Ovary (tissue), 9 donors: Measurements from ENCODE around the gene BRI3. TPM values are rescaled to one million over a fixed set of nuclear protein-coding genes. Genes with fewer than 3 reads are reported as not detected.

Experiments used
- DNase-seq, 5 donors: peaks; one replicate each; pipeline ENCODE4 v3.0.0-alpha.2; 2019 to 2020
- H3K27ac ChIP-seq, 2 donors: fragments of 200-600 bp; one replicate each; pipeline versions ENCODE4 v1.5.1 to v1.8.0; 2019 to 2022
- H3K27me3 ChIP-seq: fragments of 200-600 bp; one replicate; pipeline ENCODE4 v1.8.0; 2022
- H3K36me3 ChIP-seq: fragments of 200-600 bp; sonication (generic); one replicate; pipeline ENCODE4 v1.5.1; 2019
- H3K4me1 ChIP-seq: one replicate; pipeline ENCODE4 v1.8.1; 2013; ENCODE audit warnings: mild to moderate bottlenecking, moderate library complexity; ENCODE audit not compliant: insufficient read depth
- H3K4me3 ChIP-seq: fragments of 200-600 bp; sonication (generic); one replicate; pipeline ENCODE4 v1.5.1; 2017
- H3K9me3 ChIP-seq, 2 donors: fragments of 200-600 bp in 1 of 2; sonication (generic) in 1 of 2; one replicate each; pipeline versions ENCODE4 v1.5.1 to v1.8.1; 2013 to 2019; ENCODE audit warnings: mild to moderate bottlenecking in 1 of 2, moderate library complexity in 1 of 2
- CTCF ChIP-seq, 3 donors: fragments of 450-650 bp in 2 of 3; fragments of 200-600 bp in 1 of 3; IDR thresholded peaks; one replicate each; pipeline versions ENCODE4 v1.5.1 to v1.8.0; 2016 to 2022; ENCODE audit warnings: antibody characterized with exemption in 3 of 3, mild to moderate bottlenecking in 1 of 3
- EP300 ChIP-seq: sonication (generic); formaldehyde crosslinking; IDR thresholded peaks from one replicate; pipeline ENCODE4 v1.6.1; 2017; ENCODE audit warnings: antibody characterized with exemption
- POLR2A ChIP-seq: fragments of 450-650 bp; IDR thresholded peaks from one replicate; pipeline ENCODE4 v1.6.1; 2017; ENCODE audit warnings: antibody characterized with exemption, mild to moderate bottlenecking, moderate library complexity
- WGBS, 3 donors: extraction: QIAGEN DNeasy Blood & Tissue Kit in 1 of 3; methylation state at CpG; one replicate each; pipeline versions ENCODE4 v1.1.5 to v1.1.7; 2013 to 2017; 5-methylcytosine and 5-hydroxymethylcytosine counted together
- intact Hi-C, 4 donors: fragments of 100-400 bp; cut with DNase I; formaldehyde crosslinking; loops; one replicate each; pipeline versions ENCODE4 v1.11.0 to v1.15.1; 2022 to 2023
- polyA plus RNA-seq, 2 donors: library from polyadenylated mRNA; stranded (reverse); fragments of 200-250 nt in 1 of 2; fragments of 350-450 nt in 1 of 2; fragmentation: Illumina TruSeq in 1 of 2; extraction: RNeasy Lipid Tissue Mini Kit (QIAGEN cat#74804) in 1 of 2; gene quantifications; one replicate each; pipeline ENCODE4 v1.2.3, GENCODE V29; 2013 to 2014
- total RNA-seq, 7 donors: library from RNA; depleted of rRNA in 2 of 7; stranded (reverse); fragments of >200 nt in 2 of 7; fragmentation: NEBNext Ultra II Directional in 3 of 7; extraction: Animal tissue kit (Norgen Biotek cat#: 25700) in 3 of 7; gene quantifications; one replicate each; pipeline versions ENCODE4 v1.1.0 to v1.2.4, GENCODE V29; 2016 to 2023
- donor health status: DM: no; HTN: no; CAD: no; lungs with moderate emphysema.
- donor health status: DM: no; HTN: no; CAD: no.
- donor health status: Bipolar disorder and iron deficiency.
- donor health status: DM: yes; HTN: yes; CAD: no.
- donor health status: DM: no; HTN: no; CAD: no.
- donor health status: DM: yes; HTN: yes; CAD: no.

Gene BRI3
- total and polyA plus RNA-seq, 9 donors, result 19.9 to 161 (median 133) TPM

GRCh38 chr7:98335411-98335977, 54.0 kb downstream of the BRI3 start:
- Histone ChIP-seq H3K36me3 (no peaks in the 10 kb centered on the region), H3K27me3 (no peaks in the 10 kb centered on the region), H3K4me3 (no peak overlapping the region), H3K9me3 (no peaks in the 10 kb centered on the region), H3K27ac (no peak overlapping the region), H3K4me1 (no peaks in the 10 kb centered on the region)
- TF ChIP-seq EP300 (no peak), POLR2A (no peak), CTCF (IDR thresholded peaks at IDR 0.05) (no peak)
- no peak for DNase-seq
- intact Hi-C loops, result no loop called here
- WGBS, 3 donors, result 84 to 93% (median 91%) methylated on average over 8 of the region's 8 CpGs

GRCh38 chr7:98338441-98338840, 57.0 kb downstream of the BRI3 start:
- H3K27me3 ChIP-seq, result no peaks in the 10 kb centered on the region
- H3K4me3 ChIP-seq, result no peak overlapping the region
- H3K36me3 ChIP-seq, result no peaks in the 10 kb centered on the region
- 93 to 95% (median 93%) methylated on average over 6 of the region's 6 CpGs for WGBS, 3 donors
- intact Hi-C loops, result no loop called here
- no peak for DNase-seq
- H3K9me3 ChIP-seq, result no peaks in the 10 kb centered on the region
- no peak overlapping the region for H3K27ac ChIP-seq
- TF ChIP-seq CTCF (IDR thresholded peaks at IDR 0.05), result no peak
- no peaks in the 10 kb centered on the region for H3K4me1 ChIP-seq

GRCh38 chr7:98339043-98339442, 57.6 kb downstream of the BRI3 start:
- H3K27me3 ChIP-seq, result no peaks in the 10 kb centered on the region
- DNase-seq, result no peak
- no peak overlapping the region for H3K27ac ChIP-seq
- no peak for TF ChIP-seq CTCF (IDR thresholded peaks at IDR 0.05)
- TF ChIP-seq POLR2A, result no peak
- no peak for TF ChIP-seq EP300
- H3K36me3 ChIP-seq, result no peaks in the 10 kb centered on the region
- intact Hi-C loops, result no loop called here
- no peaks in the 10 kb centered on the region for H3K9me3 ChIP-seq
- no peaks in the 10 kb centered on the region for H3K4me1 ChIP-seq
- no peak overlapping the region for H3K4me3 ChIP-seq
- 93 to 97% (median 95%) methylated on average over 3 of the region's 3 CpGs for WGBS, 3 donors

GRCh38 chr7:98341106-98341505, 59.6 kb downstream of the BRI3 start:
- TF ChIP-seq CTCF (IDR thresholded peaks at IDR 0.05) (no peak), EP300 (no peak), POLR2A (no peak)
- Histone ChIP-seq H3K36me3 (no peaks in the 10 kb centered on the region), H3K27ac (no peak overlapping the region), H3K27me3 (no peaks in the 10 kb centered on the region), H3K4me1 (no peaks in the 10 kb centered on the region), H3K4me3 (no peak overlapping the region), H3K9me3 (no peaks in the 10 kb centered on the region)
- 32 to 39% (median 34%) methylated on average over 3 of the region's 3 CpGs for WGBS, 3 donors
- intact Hi-C loops, result no loop called here
- no peak for DNase-seq

Other genes with a start within 250 kb of the BRI3 start
- gene LMTK2, start 174.8 kb upstream of the BRI3 start, total RNA-seq, result 10 to 100 TPM; 12.0 to 17.1 (median 13.6) TPM
- 1 to 10 TPM; 4.4 to 8.5 TPM for gene LMTK2, start 174.8 kb upstream of the BRI3 start, polyA plus RNA-seq
- gene BHLHA15, start 70.2 kb upstream of the BRI3 start, total RNA-seq, result under 1 TPM in 2 of 7 donors, not detected in 5; 0.34 to 0.54 TPM
- not detected for gene BHLHA15, start 70.2 kb upstream of the BRI3 start, polyA plus RNA-seq
- 10 to 100 TPM in 6 of 7 donors, 1 to 10 TPM in 1; 5.5 to 28.1 (median 21.5) TPM for gene TECPR1, start 29.5 kb upstream of the BRI3 start, total RNA-seq
- gene TECPR1, start 29.5 kb upstream of the BRI3 start, polyA plus RNA-seq, result 1 to 10 TPM; 4.2 to 8.6 TPM
- gene BAIAP2L1, start 119.4 kb downstream of the BRI3 start, total RNA-seq, result 1 to 10 TPM in 6 of 7 donors, under 1 TPM in 1; 0.73 to 7.9 (median 1.9) TPM
- 1 to 10 TPM; 1.3 to 7.1 TPM for gene BAIAP2L1, start 119.4 kb downstream of the BRI3 start, polyA plus RNA-seq